Measurements from ENCODE around the gene CATSPERZ. TPM values are rescaled to one million over a fixed set of nuclear protein-coding genes. Genes with fewer than 3 reads are reported as not detected.

CATSPERZ gene
- total and polyA plus RNA-seq, 9 of the 15 experiments (the other 6 are each of a cell fraction or from before 2014, with no cell fraction given), result 0.86 to 8.5 (median 3.5) TPM

- peak; percentile 91; the same call in 1 of the 2 replicates for TF ChIP-seq AFF4 (CRISPR knock-in tag; IDR thresholded peaks at IDR 0.05)
- no peak for TF ChIP-seq AFF1 (IDR thresholded peaks at IDR 0.05; ENCODE audit: low read depth in 1 of 2, partially characterized antibody in 2 of 2)
- no peak for TF ChIP-seq ELK3 (CRISPR knock-in tag; IDR thresholded peaks at IDR 0.05)
- TF ChIP-seq NONO (IDR thresholded peaks at IDR 0.05; ENCODE audit: low read depth in 2 of 2, low read length in 1 of 2), result 0 out of 4 replicates have a peak, but pooled peaks of 1 of the 2 experiments have one; percentile 57
- no peak for TF ChIP-seq CTBP1 (IDR thresholded peaks at IDR 0.05; ENCODE audit: borderline replicate concordance)
- no peak for TF ChIP-seq LARP7 (IDR thresholded peaks at IDR 0.05)
- no peak for TF ChIP-seq ZNF253 (CRISPR knock-in tag; conservative IDR thresholded peaks at IDR 0.05)
- TF ChIP-seq ZBTB9 (CRISPR knock-in tag; IDR thresholded peaks at IDR 0.05), result no peak; the same call in 1 of the 2 replicates
- no peak for TF ChIP-seq CBFA2T3 (IDR thresholded peaks at IDR 0.05)
- 0 out of 2 replicates have a peak, but pooled peaks have one; percentile 14 for TF ChIP-seq TOE1 (IDR thresholded peaks at IDR 0.05; ENCODE audit: borderline replicate concordance)
- TF ChIP-seq TOE1 (CRISPR knock-in tag; IDR thresholded peaks at IDR 0.05; ENCODE audit: borderline replicate concordance, low read depth), result 0 out of 2 replicates have a peak, but pooled peaks have one; percentile 33
- TF ChIP-seq ZNF280A (IDR thresholded peaks at IDR 0.05; ENCODE audit: low read depth, partially characterized antibody), result no peak
- TF ChIP-seq KAT8 (IDR thresholded peaks at IDR 0.05; ENCODE audit: low read depth), result no peak
- no peak; the same call in none of the 2 replicates for TF ChIP-seq ZNF766 (CRISPR knock-in tag; conservative IDR thresholded peaks at IDR 0.05)
Observed at GRCh38 chr11:64269540-64270220, 30.5 kb upstream of the CATSPERZ start (continued).
